A673 (cell line): Measurements from ENCODE around the gene TTC28. TPM values are rescaled to one million over a fixed set of nuclear protein-coding genes. Genes with fewer than 3 reads are reported as not detected.

Experiments used
- BruUV-seq: library from RNA; stranded (reverse); fragments of 400-500 nt; replicated peaks from 2 replicates; lab custom pipeline; 2021; lab: Mats Ljungman, UMichigan
- CTCF ChIA-PET: fragments of 300-600 bp; sonication (Branson Sonifier 250); formaldehyde crosslinking; loops from one replicate; lab custom pipeline; 2022; ENCODE audit warnings: antibody characterized with exemption; lab: Charles Lee
- POLR2A ChIA-PET: fragments of 300-600 bp; sonication (Branson Sonifier 250); formaldehyde crosslinking; loops from one replicate; lab custom pipeline; 2022; ENCODE audit warnings: antibody characterized with exemption; ENCODE audit not compliant: low non-redundant PET; lab: Charles Lee
- DNase-seq: peaks from one replicate; pipeline ENCODE4 v3.0.0-alpha.2; 2015; ENCODE audit warnings: low spot score
- H3K27ac ChIP-seq: fragments of 200-600 bp; sonication (generic); 2 replicates; pipeline ENCODE4 v1.5.1; 2016; ENCODE audit warnings: mixed run types, low read depth, mild to moderate bottlenecking, mixed read lengths, antibody characterized with exemption, low read length; ENCODE audit not compliant: poor library complexity, severe bottlenecking
- H3K27me3 ChIP-seq: fragments of 200-600 bp; sonication (generic); replicated peaks from 2 replicates; pipeline ENCODE4 v1.6.1; 2017; ENCODE audit warnings: mixed run types, low read depth, mild to moderate bottlenecking, mixed read lengths, antibody characterized with exemption, low read length; ENCODE audit not compliant: insufficient read depth, poor library complexity
- H3K36me3 ChIP-seq: fragments of 200-600 bp; sonication (generic); 2 replicates; pipeline ENCODE4 v1.6.1; 2016; ENCODE audit warnings: mixed run types, mild to moderate bottlenecking, mixed read lengths, antibody characterized with exemption, low read length; ENCODE audit not compliant: insufficient read depth, poor library complexity, severe bottlenecking
- H3K4me1 ChIP-seq: fragments of 200-600 bp; sonication (generic); 2 replicates; pipeline ENCODE4 v1.6.1; 2017; ENCODE audit warnings: mixed run types, mild to moderate bottlenecking, mixed read lengths, antibody characterized with exemption, low read length; ENCODE audit not compliant: insufficient read depth, poor library complexity, severe bottlenecking
- H3K4me3 ChIP-seq: fragments of 200-600 bp; sonication (generic); 2 replicates; pipeline ENCODE4 v1.5.1; 2016; ENCODE audit warnings: low read depth, mixed run types, mild to moderate bottlenecking, mixed read lengths, low read length; ENCODE audit not compliant: poor library complexity, severe bottlenecking
- H3K9me3 ChIP-seq: fragments of 200-600 bp; sonication (generic); 2 replicates; pipeline ENCODE4 v1.6.1; 2016; ENCODE audit warnings: mixed run types, low read depth, mild to moderate bottlenecking, mixed read lengths, antibody characterized with exemption, low read length; ENCODE audit not compliant: poor library complexity, severe bottlenecking
- CTCF ChIP-seq: fragments of 300-800, 200-600 bp; sonication (generic); conservative IDR thresholded peaks from 2 replicates; pipeline ENCODE4 v1.5.1; 2017; ENCODE audit warnings: low read depth, mild to moderate bottlenecking, antibody characterized with exemption, low read length, moderate library complexity, mixed read lengths
- EZH2 ChIP-seq: fragments of 200-600 bp; sonication (generic); IDR thresholded peaks from 2 replicates; pipeline ENCODE4 v1.6.1; 2017; ENCODE audit warnings: borderline replicate concordance, low read depth, mild to moderate bottlenecking, mixed read lengths, antibody characterized with exemption, low read length; ENCODE audit not compliant: poor library complexity, severe bottlenecking
- intact Hi-C: fragments of 100-400 bp; cut with micrococcal nuclease; formaldehyde crosslinking; loops from one replicate; pipeline ENCODE4 v1.10.0; 2022; ENCODE audit not compliant: unreplicated experiment
- total RNA-seq: library from RNA; stranded (reverse); gene quantifications from 2 replicates; pipeline ENCODE4 v1.2.3, GENCODE V29; 2021

The TTC28 gene
- total RNA-seq, 1 experiment from 2014 or later, result 48.7 TPM

GRCh38 chr22:28630177-28630574 lies 49.5 kb downstream of the TTC28 start:
- no peak for TF ChIP-seq EZH2
- TF ChIP-seq CTCF, result no peak
- no TSS peak for BruUV-seq
- no peaks in the 10 kb centered on the region for H3K36me3 ChIP-seq
- CTCF ChIA-PET, result interaction anchor here (0.5 kb wide), 1 partner anchor 23 kb away, joined by 3 read pairs; no protein-coding TSS in a partner anchor
- H3K4me1 ChIP-seq, result peaks cover 17% of the 10 kb centered on the region
- intact Hi-C loops, result no loop called here
- H3K9me3 ChIP-seq, result no peaks in the 10 kb centered on the region
- no peaks in the 10 kb centered on the region for H3K27me3 ChIP-seq
- no peak overlapping the region for H3K4me3 ChIP-seq
- POLR2A ChIA-PET, result no interaction called here
- no peak for DNase-seq
- H3K27ac ChIP-seq, result peak overlapping the region; percentile 72

GRCh38 chr22:28629420-28630176 lies 50.0 kb downstream of the TTC28 start:
- Histone ChIP-seq H3K4me3 (no peak overlapping the region), H3K9me3 (no peaks in the 10 kb centered on the region), H3K27me3 (no peaks in the 10 kb centered on the region), H3K27ac (peak overlapping the region; percentile 72), H3K4me1 (peaks cover 17% of the 10 kb centered on the region), H3K36me3 (no peaks in the 10 kb centered on the region)
- DNase-seq, result peak; percentile 47
- intact Hi-C loops, result no loop called here
- ChIA-PET POLR2A (interaction anchor here (0.6 kb wide), 1 partner anchor 314 kb away, joined by 5 read pairs; no protein-coding TSS in a partner anchor), CTCF (interaction anchor here (0.5 kb wide), 1 partner anchor 23 kb away, joined by 3 read pairs; no protein-coding TSS in a partner anchor)
- BruUV-seq, result no TSS peak
- TF ChIP-seq CTCF (no peak), EZH2 (no peak)

GRCh38 chr22:28628766-28629165 lies 50.9 kb downstream of the TTC28 start:
- Histone ChIP-seq H3K4me3 (no peak overlapping the region), H3K27me3 (no peaks in the 10 kb centered on the region), H3K27ac (peak overlapping the region; percentile 72), H3K4me1 (peaks cover 17% of the 10 kb centered on the region), H3K9me3 (no peaks in the 10 kb centered on the region), H3K36me3 (no peaks in the 10 kb centered on the region)
- no TSS peak for BruUV-seq
- DNase-seq, result no peak
- TF ChIP-seq CTCF (no peak), EZH2 (no peak)
- intact Hi-C loops, result no loop called here
- ChIA-PET POLR2A (interaction anchor here (0.6 kb wide), 1 partner anchor 314 kb away, joined by 5 read pairs; no protein-coding TSS in a partner anchor), CTCF (no interaction called here)
